ENCODE data around the gene ZNF135.
A peak's percentile ranks its signal among the peaks of the same experiment; 100 is the strongest.

Gene ZNF135

GRCh38 chr19:58096884-58097283, 37.8 kb downstream of the ZNF135 start:
- Mint-ChIP-seq H3K36me3 (ENCODE audit: low read depth) (peaks cover 21% of the 10 kb centered on the region), H3K4me3 (peak overlapping the region; percentile 70), H3K4me1 (peaks cover 12% of the 10 kb centered on the region), H3K27ac (peak overlapping the region; percentile 77), H3K27me3 (no peaks in the 10 kb centered on the region), H3K9me3 (peaks cover 25% of the 10 kb centered on the region)
- DNase-seq: no peak
- no peak for ATAC-seq

DNA sequence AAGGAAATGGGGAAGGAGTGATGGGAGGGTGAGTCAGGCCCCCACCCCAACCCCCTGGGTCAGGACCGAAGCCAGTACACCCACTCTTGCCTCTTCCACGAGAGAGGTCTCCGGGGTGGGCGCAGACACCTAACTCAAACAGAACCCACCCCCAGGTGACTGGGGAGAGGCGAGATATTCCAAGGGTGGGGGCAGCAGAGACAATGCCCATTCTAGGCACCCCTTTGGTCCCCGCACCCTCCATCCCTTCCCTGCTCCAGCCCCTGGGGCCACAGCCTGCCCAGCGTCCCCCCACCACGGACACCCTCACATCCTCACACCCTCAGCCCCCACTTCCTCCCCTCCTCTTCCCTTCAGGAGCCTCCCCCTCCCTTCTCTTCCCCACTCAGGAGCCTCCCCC, 38.3 kb downstream of the ZNF135 start:
- Mint-ChIP-seq H3K36me3 (ENCODE audit: low read depth) (peaks cover 19% of the 10 kb centered on the region), H3K4me3 (peak overlapping the region; percentile 70), H3K27ac (peak overlapping the region; percentile 77), H3K27me3 (no peaks in the 10 kb centered on the region), H3K4me1 (peaks cover 12% of the 10 kb centered on the region), H3K9me3 (peaks cover 26% of the 10 kb centered on the region)
- ATAC-seq: no peak
- no peak for DNase-seq

GRCh38 chr19:58097781-58098681, 38.9 kb downstream of the ZNF135 start, which contains the start of gene ZSCAN18:
Gene ZSCAN18, minus strand, starts transcription at chr19:58098231. Its CDS starts 7,964 bp downstream, at chr19:58090267.
- H3K27ac Mint-ChIP-seq: peak within 1 kb of the TSS; percentile 98
- peaks cover 30% of the 10 kb centered on the region for H3K9me3 Mint-ChIP-seq
- DNase-seq (peak; percentile 96), ATAC-seq (peak; percentile 98)
- H3K4me1 Mint-ChIP-seq: peaks cover 12% of the 10 kb centered on the region
- H3K27me3 Mint-ChIP-seq: no peaks in the 10 kb centered on the region
- peaks cover 18% of the 10 kb centered on the region for H3K36me3 Mint-ChIP-seq (ENCODE audit: low read depth)
- peak within 1 kb of the TSS; percentile 83 for H3K4me3 Mint-ChIP-seq

DNA sequence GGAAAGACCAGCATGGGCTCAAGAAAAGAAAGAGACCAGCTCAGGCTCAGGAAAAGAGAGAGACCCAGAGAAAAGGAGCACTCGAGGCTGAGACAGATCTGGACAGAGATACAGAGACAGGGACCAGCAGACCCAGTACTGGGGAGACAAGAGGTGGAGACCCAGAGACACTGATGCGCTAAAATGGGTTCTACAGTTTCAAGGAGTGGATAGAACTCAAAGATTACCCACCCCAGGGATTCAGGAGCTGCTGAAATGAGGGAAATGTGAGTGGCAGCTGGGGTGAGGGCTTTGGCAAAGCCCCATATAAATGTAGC, 39.6 kb downstream of the ZNF135 start:
- ATAC-seq (no peak), DNase-seq (no peak)
- Mint-ChIP-seq H3K36me3 (ENCODE audit: low read depth) (peaks cover 18% of the 10 kb centered on the region), H3K4me3 (peak overlapping the region; percentile 83), H3K27ac (peak overlapping the region; percentile 98), H3K27me3 (no peaks in the 10 kb centered on the region), H3K4me1 (peaks cover 12% of the 10 kb centered on the region), H3K9me3 (peaks cover 30% of the 10 kb centered on the region)

GRCh38 chr19:58107778-58108545, 48.9 kb downstream of the ZNF135 start:
- ATAC-seq (no peak), DNase-seq (no peak)
- H3K27me3 Mint-ChIP-seq: no peaks in the 10 kb centered on the region
- peaks cover 60% of the 10 kb centered on the region for H3K9me3 Mint-ChIP-seq
- H3K4me3 Mint-ChIP-seq: no peak overlapping the region
- H3K36me3 Mint-ChIP-seq (ENCODE audit: low read depth): peaks cover 42% of the 10 kb centered on the region
- H3K27ac Mint-ChIP-seq: no peak overlapping the region
- no peaks in the 10 kb centered on the region for H3K4me1 Mint-ChIP-seq

DNA sequence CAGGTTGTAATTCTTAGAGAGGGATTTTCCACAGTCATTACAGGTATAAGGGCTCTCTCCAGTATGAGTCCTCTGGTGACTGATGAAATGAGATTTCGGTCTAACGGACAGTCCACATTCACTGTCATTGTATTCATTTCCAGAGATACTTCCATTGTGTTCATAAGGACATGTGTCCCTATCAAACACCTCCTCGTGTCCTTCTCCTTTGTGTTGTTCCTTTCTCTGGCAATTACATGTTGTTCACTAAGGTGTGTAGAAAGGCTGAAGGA, 49.4 kb downstream of the ZNF135 start:
- DNase-seq (no peak), ATAC-seq (no peak)
- Mint-ChIP-seq H3K4me1 (no peaks in the 10 kb centered on the region), H3K27ac (no peak overlapping the region), H3K36me3 (ENCODE audit: low read depth) (peaks cover 42% of the 10 kb centered on the region), H3K4me3 (no peak overlapping the region), H3K9me3 (peaks cover 59% of the 10 kb centered on the region), H3K27me3 (no peaks in the 10 kb centered on the region)

DNA sequence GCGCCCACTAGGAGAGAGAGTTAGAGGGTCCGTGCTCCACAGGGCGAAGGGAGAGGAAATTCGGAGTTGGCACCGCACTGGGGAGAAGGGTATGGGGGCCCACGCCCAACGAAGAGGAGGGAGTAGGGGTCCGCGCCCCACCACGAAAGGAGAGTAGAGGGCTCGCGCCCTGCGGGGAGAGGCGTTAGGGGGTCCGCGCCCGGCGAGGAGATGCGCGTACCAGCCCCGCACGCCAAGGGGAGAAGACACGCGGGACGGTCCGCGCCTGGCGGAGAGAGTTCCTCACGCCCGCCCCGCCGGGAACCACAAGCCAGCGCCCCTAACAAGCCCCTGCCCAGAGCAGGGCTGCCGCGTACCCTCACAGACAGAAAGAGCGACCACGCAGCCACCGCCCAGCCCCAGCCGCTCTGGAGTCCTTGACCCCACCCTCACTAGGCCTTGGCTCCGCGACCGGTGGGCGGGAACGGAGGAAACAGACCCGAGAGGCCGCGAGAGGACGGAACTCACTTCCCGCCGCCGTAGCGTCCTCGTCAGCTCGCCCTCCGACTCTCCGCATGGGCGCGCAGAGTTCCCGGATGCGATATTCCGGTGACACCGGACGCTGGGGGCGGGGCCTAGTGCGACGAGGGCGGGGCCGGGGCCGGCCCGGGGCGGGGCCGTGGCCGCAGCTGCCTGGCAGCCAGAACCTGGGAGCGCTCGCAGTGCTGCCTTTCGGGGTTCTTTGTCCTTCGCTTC, 58.9 kb downstream of the ZNF135 start:
- ATAC-seq: no peak
- Mint-ChIP-seq H3K4me3 (no peak overlapping the region), H3K4me1 (no peaks in the 10 kb centered on the region), H3K36me3 (ENCODE audit: low read depth) (peaks cover 61% of the 10 kb centered on the region), H3K27me3 (peaks cover 4% of the 10 kb centered on the region), H3K9me3 (peaks cover 78% of the 10 kb centered on the region), H3K27ac (no peak overlapping the region)
- DNase-seq: no peak

GRCh38 chr19:58118979-58119733, 60.1 kb downstream of the ZNF135 start:
- Mint-ChIP-seq H3K4me1 (no peaks in the 10 kb centered on the region), H3K36me3 (ENCODE audit: low read depth) (peaks cover 60% of the 10 kb centered on the region), H3K27me3 (peaks cover 4% of the 10 kb centered on the region), H3K4me3 (no peak overlapping the region), H3K27ac (no peak overlapping the region), H3K9me3 (peaks cover 80% of the 10 kb centered on the region)
- DNase-seq (no peak), ATAC-seq (no peak)

Measured in activated naive CD8-positive, alpha-beta T cell treated with anti-CD3 and anti-CD28 coated beads, Interleukin-2, amount 50 U/mL, for 24 hours (primary cell).